Brain microvascular endothelial cell (primary cell): Measurements from ENCODE around the gene MCRIP1.
A peak's percentile ranks its signal among the peaks of the same experiment; 100 is the strongest.

Experiments used
- DNase-seq: peaks from one replicate; pipeline ENCODE4 v3.0.0-alpha.2; 2020
- H3K27ac ChIP-seq: fragments of 250-450 bp; sonication (Bioruptor Pico); 2 replicates; pipeline ENCODE4 v1.5.1; 2020; ENCODE audit warnings: mild to moderate bottlenecking, moderate library complexity
- H3K27me3 ChIP-seq: fragments of 250-450 bp; sonication (Bioruptor Pico); replicated peaks from 2 replicates; pipeline ENCODE4 v1.5.1; 2020; ENCODE audit warnings: mild to moderate bottlenecking
- H3K36me3 ChIP-seq: fragments of 250-450 bp; sonication (Bioruptor Pico); replicated peaks from 2 replicates; pipeline ENCODE4 v1.5.1; 2020; ENCODE audit warnings: mild to moderate bottlenecking
- H3K4me3 ChIP-seq: 2 replicates; pipeline ENCODE4 v1.5.1; 2011; ENCODE audit warnings: low read depth, mild to moderate bottlenecking, control low read depth, low read length, moderate library complexity
- CTCF ChIP-seq: IDR thresholded peaks from 2 replicates; pipeline ENCODE4 v1.5.1; 2011; ENCODE audit warnings: low read depth, mild to moderate bottlenecking, moderate library complexity, low read length, control low read depth, inconsistent platforms; ENCODE audit errors: missing control alignments
- in situ Hi-C: cut with HindIII; loops from 2 replicates; pipeline ENCODE4 v1.10.0; 2017; ENCODE audit warnings: low sequenced_read_pairs, low pct_ligation_motif_present

The MCRIP1 gene

DNA sequence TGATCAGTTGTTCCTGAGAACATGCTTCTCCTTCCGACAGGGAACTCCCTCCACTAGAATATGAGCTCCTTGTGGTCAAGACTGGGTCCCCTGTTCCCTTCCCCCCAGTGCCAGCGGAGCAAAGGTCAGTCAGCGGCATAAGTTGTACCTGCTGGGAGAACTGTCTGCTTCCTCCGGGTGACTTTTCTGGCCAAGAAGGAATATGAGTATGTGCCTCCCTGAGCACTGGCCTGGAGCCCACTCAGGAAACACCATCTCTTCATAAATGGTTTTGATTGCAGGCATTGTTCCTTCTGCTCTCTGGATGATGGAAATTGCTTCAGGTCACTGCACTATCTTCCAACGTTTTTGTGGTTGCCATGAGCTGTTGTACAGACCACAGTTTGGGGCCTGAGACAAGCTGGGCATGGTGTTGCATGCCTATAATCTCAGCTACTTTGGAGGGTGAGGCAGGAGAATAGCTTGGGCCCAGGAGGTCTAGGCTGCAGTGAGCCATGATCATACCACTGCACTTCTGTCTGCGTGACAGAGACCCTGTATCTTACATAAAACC, 30.1 kb upstream of the MCRIP1 start:
- Histone ChIP-seq H3K36me3 (peaks cover 16% of the 10 kb centered on the region), H3K27me3 (no peaks in the 10 kb centered on the region), H3K4me3 (no peak overlapping the region), H3K27ac (no peak overlapping the region)
- in situ Hi-C loops, result no loop called here
- no peak for TF ChIP-seq CTCF
- DNase-seq, result no peak

DNA sequence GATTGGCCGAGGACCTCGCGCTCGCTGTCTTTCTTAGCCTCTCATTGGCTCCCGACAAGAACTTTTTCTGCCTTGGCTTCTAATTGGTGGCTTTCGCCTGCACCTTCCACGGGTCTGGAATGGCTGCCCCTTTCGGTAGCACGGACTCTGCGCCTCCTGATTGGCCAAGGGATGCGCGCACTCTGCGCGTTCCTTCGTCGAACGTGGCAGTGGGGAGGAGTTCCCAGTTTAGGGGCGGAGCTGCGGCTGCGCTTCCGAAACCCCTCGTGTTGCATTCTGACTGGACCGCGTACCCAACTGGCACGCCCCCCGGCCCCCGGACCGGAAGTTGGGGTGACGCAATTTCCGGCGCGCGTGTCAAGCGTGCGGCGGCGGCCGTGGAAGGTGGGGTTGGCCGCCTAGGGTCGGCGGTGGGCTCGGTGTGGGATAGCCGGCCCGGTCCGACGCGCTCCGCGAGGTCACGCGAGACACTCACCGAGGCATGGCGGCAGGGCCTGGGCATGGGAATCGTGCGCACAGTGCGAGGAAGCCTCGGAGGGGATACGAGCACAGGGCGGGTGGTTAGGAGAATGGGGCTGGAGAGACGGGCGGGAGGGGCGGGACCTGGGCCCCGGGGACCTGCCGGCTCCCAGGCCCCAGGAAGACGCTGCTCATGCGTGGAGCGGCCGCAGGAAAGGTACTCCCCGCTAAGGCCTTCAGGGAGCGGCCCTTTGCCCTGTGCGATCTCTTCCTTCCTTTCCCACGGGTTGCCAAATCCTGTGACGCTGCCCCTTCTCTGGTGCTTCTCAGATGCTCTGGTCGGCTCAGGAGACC, 27.9 kb upstream of the MCRIP1 start:
- no peaks in the 10 kb centered on the region for H3K27me3 ChIP-seq
- H3K27ac ChIP-seq, result peak overlapping the region; percentile 92
- H3K4me3 ChIP-seq, result peak overlapping the region; percentile 82
- in situ Hi-C loops, result no loop called here
- DNase-seq, result peak; percentile 100
- H3K36me3 ChIP-seq, result peaks cover 26% of the 10 kb centered on the region
- no peak for TF ChIP-seq CTCF

GRCh38 chr17:81859906-81860755, 27.0 kb upstream of the MCRIP1 start, which contains the start of gene P4HB:
P4HB (minus strand) TSS chr17:81860535; CDS start chr17:81860471, 64 bp downstream.
- Histone ChIP-seq H3K4me3 (peak within 1 kb of the TSS; percentile 82), H3K36me3 (peaks cover 34% of the 10 kb centered on the region), H3K27ac (peak within 1 kb of the TSS; percentile 92), H3K27me3 (no peaks in the 10 kb centered on the region)
- TF ChIP-seq CTCF, result no peak
- in situ Hi-C loops, result no loop called here
- no peak for DNase-seq

GRCh38 chr17:81858967-81859905, 26.1 kb upstream of the MCRIP1 start:
- Histone ChIP-seq H3K27me3 (no peaks in the 10 kb centered on the region), H3K27ac (peak overlapping the region; percentile 75), H3K4me3 (peak overlapping the region; percentile 73), H3K36me3 (peaks cover 43% of the 10 kb centered on the region)
- TF ChIP-seq CTCF, result no peak
- DNase-seq, result no peak
- in situ Hi-C loops, result no loop called here

DNA sequence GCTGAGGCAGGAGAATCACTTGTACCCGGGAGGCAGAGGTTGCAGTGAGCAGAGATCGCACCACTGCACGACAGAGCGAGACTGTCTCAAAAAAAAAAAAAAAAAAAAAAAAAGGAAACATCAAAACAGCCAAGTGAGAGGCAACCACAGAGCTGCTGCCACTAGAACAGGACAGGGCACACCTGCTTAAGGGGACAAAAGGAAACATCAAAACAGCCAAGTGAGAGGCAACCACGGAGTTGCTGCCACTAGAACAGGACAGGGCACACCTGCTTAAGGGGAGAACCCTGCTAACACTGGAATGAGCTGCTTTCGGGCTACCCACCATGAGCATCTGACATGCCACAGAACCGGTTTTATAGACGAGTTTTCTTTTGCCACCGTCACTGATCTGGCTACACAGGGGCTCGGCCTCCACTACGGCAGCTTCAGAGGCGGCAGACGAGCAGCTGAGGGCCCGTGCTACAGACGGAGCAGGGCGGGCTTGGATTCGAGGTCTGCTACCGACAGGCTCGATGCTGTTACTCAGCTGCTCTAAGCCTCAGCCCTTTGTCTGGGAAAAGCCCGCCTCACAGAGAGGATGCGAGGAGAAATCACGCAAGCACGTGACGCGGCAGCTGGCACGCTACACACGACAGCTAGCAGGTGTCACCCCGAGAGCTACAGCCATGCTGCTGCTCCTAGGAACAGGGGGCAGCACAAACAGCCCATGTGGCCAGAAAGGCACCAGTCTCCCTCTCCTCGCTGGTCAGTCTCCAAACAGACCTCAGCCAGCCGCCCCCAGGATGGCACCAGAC, 25.3 kb upstream of the MCRIP1 start:
- H3K4me3 ChIP-seq, result peak overlapping the region; percentile 73
- no peak overlapping the region for H3K27ac ChIP-seq
- no peak for TF ChIP-seq CTCF
- in situ Hi-C loops, result no loop called here
- peaks cover 51% of the 10 kb centered on the region for H3K36me3 ChIP-seq
- no peak for DNase-seq
- H3K27me3 ChIP-seq, result no peaks in the 10 kb centered on the region
